HK-2 (cell line): Measurements from ENCODE around the gene TRIP13.
"Not testable (repeated sequence)": the region's sequence is repeated elsewhere in the genome, so short reads cannot be mapped to it uniquely, and the experiment has no call there.

Source experiments
- DNase-seq: peaks from one replicate; pipeline ENCODE4 v3.0.0-alpha.2; 2018; ENCODE audit not compliant: unreplicated experiment

The TRIP13 gene

GRCh38 chr5:872301-872700 is 20.4 kb upstream of the TRIP13 start:
- no peak for DNase-seq

- no peak for DNase-seq
Observed at GRCh38 chr5:873328-873727, 19.4 kb upstream of the TRIP13 start.

- no peak for DNase-seq
Observed at GRCh38 chr5:875931-876330, 16.8 kb upstream of the TRIP13 start.

- DNase-seq, result no peak
Observed at GRCh38 chr5:876398-877365, 16.0 kb upstream of the TRIP13 start.

- DNase-seq, result no peak
Observed at GRCh38 chr5:878125-878524, 14.6 kb upstream of the TRIP13 start.

- DNase-seq, result not testable (repeated sequence)
Observed at GRCh38 chr5:878677-879076, 14.0 kb upstream of the TRIP13 start.

GRCh38 chr5:880816-881550 is 11.7 kb upstream of the TRIP13 start:
- no peak for DNase-seq

GRCh38 chr5:881551-881935 is 11.1 kb upstream of the TRIP13 start:
- DNase-seq, result no peak

- DNase-seq, result no peak
Observed at GRCh38 chr5:882253-883183, 10.2 kb upstream of the TRIP13 start.

- no peak for DNase-seq
Observed at GRCh38 chr5:883475-884181, 9.1 kb upstream of the TRIP13 start.

GRCh38 chr5:884345-885126 is 8.1 kb upstream of the TRIP13 start:
- DNase-seq, result no peak

GRCh38 chr5:885127-885442 is 7.6 kb upstream of the TRIP13 start:
- no peak for DNase-seq

GRCh38 chr5:885529-885928 is 7.2 kb upstream of the TRIP13 start:
- no peak for DNase-seq

- DNase-seq, result no peak
Observed at GRCh38 chr5:886036-886435, 6.6 kb upstream of the TRIP13 start.

- no peak for DNase-seq
Observed at GRCh38 chr5:886716-887325, 5.9 kb upstream of the TRIP13 start.

GRCh38 chr5:887947-888637 is 4.6 kb upstream of the TRIP13 start:
- no peak for DNase-seq

GRCh38 chr5:888638-889035 is 4.0 kb upstream of the TRIP13 start:
- no peak for DNase-seq

- no peak for DNase-seq
Observed at GRCh38 chr5:889075-889710, 3.5 kb upstream of the TRIP13 start.
